T-cell (primary cell): ENCODE data around the gene OXT. TPM values are rescaled to one million over a fixed set of nuclear protein-coding genes. Genes with fewer than 3 reads are reported as not detected.

Experiments
- ATAC-seq, 4 experiments: fragments of 200-7000 bp in 3 of 4; fragments of 150-1000 bp in 1 of 4; cut with Tn5 transposase; replicated peaks in 1 of 4; 1 replicate in 3 of 4; 2 replicates in 1 of 4; pipeline ENCODE4 v1.10.0; 2021; ENCODE audit warnings: moderate library complexity in 3 of 4, mild to moderate bottlenecking in 2 of 4, moderate number of reproducible peaks in 1 of 4
- CTCF ChIA-PET, 2 donors: fragments of 300-600 bp; sonication (Branson Sonifier 250); formaldehyde crosslinking; loops; one replicate each; lab custom pipeline; 2022; ENCODE audit warnings: antibody characterized with exemption in 2 of 2; lab: Charles Lee
- POLR2A ChIA-PET, 2 donors: fragments of 300-600 bp; sonication (Branson Sonifier 250); formaldehyde crosslinking; loops; one replicate each; lab custom pipeline; 2022; ENCODE audit warnings: antibody characterized with exemption in 2 of 2; lab: Charles Lee
- DNase-seq, 35 experiments: peaks; one replicate each; pipeline versions ENCODE4 v3.0.0 to v3.0.0-alpha.2; 2013 to 2023
- H3K27ac ChIP-seq: one replicate; pipeline ENCODE4 v1.5.1; 2013; ENCODE audit warnings: low read length
- H3K27me3 ChIP-seq, 2 experiments: replicated peaks in 1 of 2; 1 replicate in 1 of 2; 2 replicates in 1 of 2; pipeline versions ENCODE4 v1.6.1 to v1.7.0; 2013; ENCODE audit warnings: low read length in 1 of 2, mixed read lengths in 1 of 2; ENCODE audit not compliant: control insufficient read depth in 2 of 2, insufficient read depth in 2 of 2; ENCODE audit errors: extremely low read depth in 1 of 2
- H3K36me3 ChIP-seq, 2 donors: 1 replicate in 1 of 2; 2 replicates in 1 of 2; pipeline versions ENCODE4 v1.6.1 to v1.7.0; 2013; ENCODE audit warnings: low read length in 1 of 2; ENCODE audit not compliant: control insufficient read depth in 2 of 2, insufficient read depth in 1 of 2; ENCODE audit errors: extremely low read depth in 1 of 2
- H3K4me1 ChIP-seq, 2 experiments: 1 replicate in 1 of 2; 2 replicates in 1 of 2; pipeline versions ENCODE4 v1.6.1 to v1.7.0; 2013; ENCODE audit warnings: low read length in 2 of 2, mixed read lengths in 1 of 2; ENCODE audit not compliant: insufficient read depth in 2 of 2, control insufficient read depth in 1 of 2; ENCODE audit errors: extremely low read depth in 1 of 2
- H3K4me3 ChIP-seq, 2 donors: 1 replicate in 1 of 2; 2 replicates in 1 of 2; pipeline versions ENCODE4 v1.5.1 to v1.7.0; 2013; ENCODE audit warnings: mild to moderate bottlenecking in 2 of 2, low read length in 1 of 2, moderate library complexity in 1 of 2; ENCODE audit not compliant: control insufficient read depth in 1 of 2; ENCODE audit errors: extremely low read depth in 1 of 2
- H3K9me3 ChIP-seq: 2 replicates; pipeline ENCODE4 v1.7.0; 2013
- H3K27ac Mint-ChIP-seq, 2 donors: one replicate each; pipeline ENCODE4 v1.8.0; 2020 to 2021; ENCODE audit warnings: mild to moderate bottlenecking in 2 of 2, mixed read lengths in 2 of 2
- H3K27me3 Mint-ChIP-seq, 2 donors: one replicate each; pipeline ENCODE4 v1.8.0; 2021 to 2022; ENCODE audit warnings: mixed read lengths in 2 of 2
- H3K36me3 Mint-ChIP-seq: one replicate; pipeline ENCODE4 v1.8.0; 2021; ENCODE audit warnings: mixed read lengths
- H3K4me1 Mint-ChIP-seq, 3 donors: one replicate each; pipeline ENCODE4 v1.8.0; 2020 to 2022; ENCODE audit warnings: mixed read lengths in 3 of 3, mild to moderate bottlenecking in 1 of 3
- H3K4me3 Mint-ChIP-seq, 3 donors: one replicate each; pipeline ENCODE4 v1.8.0; 2020 to 2022; ENCODE audit warnings: mild to moderate bottlenecking in 3 of 3, mixed read lengths in 3 of 3, moderate library complexity in 3 of 3
- H3K9me3 Mint-ChIP-seq, 3 donors: one replicate each; pipeline ENCODE4 v1.8.0; 2020 to 2022; ENCODE audit warnings: mixed read lengths in 3 of 3
- WGBS: methylation state at CpG from one replicate; pipeline ENCODE4 v1.1.5; 2013; ENCODE audit warnings: missing lambda C conversion rate; ENCODE audit not compliant: insufficient coverage; 5-methylcytosine and 5-hydroxymethylcytosine counted together
- total RNA-seq, 35 experiments: library from RNA in 6 of 35; stranded (reverse) in 6 of 35; fragments of 120-200 nt in 1 of 35; gene quantifications; one replicate each; pipeline versions ENCODE4 v1.2.1 to v1.2.4 and lab custom pipeline; 2013 to 2026

Gene OXT
- total RNA-seq, 5 donors from 2014 or later (not counting 1 experiment from before 2014, with no cell fraction given), result 0.92 to 3.0 (median 1.5) TPM; not detected in 2

- POLR2A ChIA-PET, result interaction anchor here (0.6 kb wide), 2 partner anchors 40 to 101 kb away, joined by 3 to 6 read pairs; no protein-coding TSS in a partner anchor
These were observed 38.2 kb downstream of the OXT start for GRCh38 chr20:3109350-3110302.

GRCh38 chr20:3111507-3111906, 40.1 kb downstream of the OXT start:
- no peak overlapping the region for H3K27ac Mint-ChIP-seq
- 89% methylated on average over 7 of the region's 7 CpGs for WGBS

More at GRCh38 chr20:3109350-3110302, 38.2 kb downstream of the OXT start:
- no peak for ATAC-seq
- Mint-ChIP-seq H3K36me3 (peaks cover 24% of the 10 kb centered on the region), H3K27ac (no peak overlapping the region), H3K4me1 (peaks cover 0 to 4% (median 2%) of the 10 kb centered on the region in 3 donors), H3K4me3 (no peak overlapping the region), H3K27me3 (no peaks in the 10 kb centered on the region), H3K9me3 (no peaks in the 10 kb centered on the region)
- Histone ChIP-seq H3K4me1 (no peaks in the 10 kb centered on the region), H3K27me3 (no peaks in the 10 kb centered on the region), H3K9me3 (no peaks in the 10 kb centered on the region), H3K27ac (no peak overlapping the region), H3K4me3 (no peak overlapping the region), H3K36me3 (peaks cover 6 to 37% of the 10 kb centered on the region in 2 donors)
- no peak for DNase-seq
- CTCF ChIA-PET, result no interaction called here
- WGBS, result 94% methylated on average over 19 of the region's 23 CpGs

GRCh38 chr20:3111995-3112394, 40.6 kb downstream of the OXT start:
- Histone ChIP-seq H3K4me1 (peaks cover 0 to 12% of the 10 kb centered on the region in 2 experiments), H3K36me3 (peaks cover 3 to 40% of the 10 kb centered on the region in 2 donors), H3K4me3 (no peak overlapping the region), H3K9me3 (no peaks in the 10 kb centered on the region), H3K27ac (no peak overlapping the region), H3K27me3 (no peaks in the 10 kb centered on the region)
- Mint-ChIP-seq H3K4me3 (no peak overlapping the region), H3K27me3 (no peaks in the 10 kb centered on the region), H3K36me3 (peaks cover 26% of the 10 kb centered on the region), H3K4me1 (peaks cover 10% of the 10 kb centered on the region in 3 donors), H3K27ac (no peak overlapping the region), H3K9me3 (no peaks in the 10 kb centered on the region)
- DNase-seq, result no peak
- CTCF ChIA-PET, result no interaction called here
- WGBS, result no CpG with 5 or more reads among the region's 2 CpGs
- POLR2A ChIA-PET, result no interaction called here
- no peak for ATAC-seq

More at GRCh38 chr20:3111507-3111906, 40.1 kb downstream of the OXT start:
- ChIA-PET CTCF (no interaction called here), POLR2A (no interaction called here)
- peaks cover 10% of the 10 kb centered on the region in 3 donors for H3K4me1 Mint-ChIP-seq
- no peak for ATAC-seq
- Histone ChIP-seq H3K4me3 (no peak overlapping the region), H3K9me3 (no peaks in the 10 kb centered on the region), H3K27me3 (no peaks in the 10 kb centered on the region), H3K36me3 (peaks cover 6 to 40% of the 10 kb centered on the region in 2 donors), H3K4me1 (peaks cover 0 to 12% of the 10 kb centered on the region in 2 experiments), H3K27ac (no peak overlapping the region)
- peaks cover 27% of the 10 kb centered on the region for H3K36me3 Mint-ChIP-seq
- H3K9me3 Mint-ChIP-seq, result no peaks in the 10 kb centered on the region
- H3K4me3 Mint-ChIP-seq, result no peak overlapping the region
- no peaks in the 10 kb centered on the region for H3K27me3 Mint-ChIP-seq
- no peak for DNase-seq

GRCh38 chr20:3115190-3116107, 44.0 kb downstream of the OXT start:
- Mint-ChIP-seq H3K36me3 (peaks cover 25% of the 10 kb centered on the region), H3K27me3 (no peaks in the 10 kb centered on the region), H3K4me1 (peaks cover 11 to 27% (median 23%) of the 10 kb centered on the region in 3 donors), H3K4me3 (no peak overlapping the region), H3K9me3 (no peaks in the 10 kb centered on the region), H3K27ac (peak overlapping the region in 1 of 2 donors; percentile 66)
- no peaks in the 10 kb centered on the region for H3K27me3 ChIP-seq
- no peak overlapping the region for H3K27ac ChIP-seq
- ChIA-PET CTCF (interaction anchor here (0.5 to 3.0 kb wide), 12 partner anchors 19 to 1564 kb away, joined by 3 to 16 read pairs (median 4); no protein-coding TSS in a partner anchor), POLR2A (interaction anchor here (0.6 kb wide), 2 partner anchors 80 to 204 kb away, joined by 7 to 8 read pairs; no protein-coding TSS in a partner anchor)
- H3K4me1 ChIP-seq, result peaks cover 0 to 30% of the 10 kb centered on the region in 2 experiments
- DNase-seq (peak in 12 of 35 experiments; percentile 4 to 63 (median 22)), ATAC-seq (peak; percentile 27 to 60 (median 44))
- H3K9me3 ChIP-seq, result no peaks in the 10 kb centered on the region
- WGBS, result 78% methylated on average over 22 of the region's 30 CpGs
- H3K4me3 ChIP-seq, result no peak overlapping the region
- H3K36me3 ChIP-seq, result peaks cover 2 to 25% of the 10 kb centered on the region in 2 donors

GRCh38 chr20:3116341-3116740, 44.9 kb downstream of the OXT start:
- H3K4me1 ChIP-seq, result peaks cover 8 to 38% of the 10 kb centered on the region in 2 experiments
- CTCF ChIA-PET, result interaction anchor here (0.7 to 3.0 kb wide), 5 partner anchors 9 to 465 kb away, joined by 3 to 16 read pairs (median 5); no protein-coding TSS in a partner anchor
- no peaks in the 10 kb centered on the region for H3K27me3 Mint-ChIP-seq
- H3K36me3 Mint-ChIP-seq, result peaks cover 25% of the 10 kb centered on the region
- POLR2A ChIA-PET, result no interaction called here
- H3K27me3 ChIP-seq, result no peaks in the 10 kb centered on the region
- no peaks in the 10 kb centered on the region for H3K9me3 Mint-ChIP-seq
- ATAC-seq (no peak), DNase-seq (no peak)
- H3K27ac ChIP-seq, result no peak overlapping the region
- no peak overlapping the region for H3K4me3 Mint-ChIP-seq
- 100% methylated on average over 1 of the region's 4 CpGs for WGBS
- no peak overlapping the region for H3K4me3 ChIP-seq
- peaks cover 2 to 24% of the 10 kb centered on the region in 2 donors for H3K36me3 ChIP-seq
- H3K9me3 ChIP-seq, result no peaks in the 10 kb centered on the region
- peaks cover 20 to 36% (median 32%) of the 10 kb centered on the region in 3 donors for H3K4me1 Mint-ChIP-seq
- no peak overlapping the region for H3K27ac Mint-ChIP-seq
